Activated naive CD8-positive, alpha-beta T cell treated with anti-CD3 and anti-CD28 coated beads, Interleukin-2, amount 50 U/mL, for 16 hours (primary cell): ENCODE results near the gene DCST1.
"Not testable (repeated sequence)": the region's sequence is repeated elsewhere in the genome, so short reads cannot be mapped to it uniquely, and the experiment has no call there.

Experiments
- DNase-seq: peaks from one replicate; pipeline ENCODE4 v3.0.0-alpha.2; 2020; ENCODE audit warnings: low read depth, low spot score

Gene DCST1

GRCh38 chr1:155033524-155033923 is at the start of gene DCST1, which contains the start of gene DCST2:
Gene DCST1, plus strand, starts transcription at chr1:155033824. Its CDS starts 213 bp downstream, at chr1:155034037.
Gene DCST2, minus strand, starts transcription at chr1:155033781. Its CDS starts 80 bp downstream, at chr1:155033701.
- no peak for DNase-seq

GRCh38 chr1:154986736-154987135 is 46.9 kb upstream of the DCST1 start:
- not testable (repeated sequence) for DNase-seq

- DNase-seq = no peak
Observed at GRCh38 chr1:154987326-154987725, 46.3 kb upstream of the DCST1 start.

- DNase-seq = no peak
Observed at GRCh38 chr1:154988058-154988954, 45.3 kb upstream of the DCST1 start.

- no peak for DNase-seq
Observed at GRCh38 chr1:154989195-154989860, 44.3 kb upstream of the DCST1 start.

GRCh38 chr1:154990276-154990675 is 43.3 kb upstream of the DCST1 start:
- DNase-seq = no peak

- no peak for DNase-seq
Observed at GRCh38 chr1:154992721-154993571, 40.7 kb upstream of the DCST1 start.

GRCh38 chr1:154993572-154994268 is 39.9 kb upstream of the DCST1 start, which contains the start of gene LENEP:
Gene LENEP, plus strand, starts transcription at chr1:154993586. Its CDS starts 22 bp downstream, at chr1:154993608.
- DNase-seq = no peak

GRCh38 chr1:154994269-154994587 is 39.4 kb upstream of the DCST1 start:
- DNase-seq = no peak

- DNase-seq = no peak
Observed at GRCh38 chr1:154994591-154994990, 39.0 kb upstream of the DCST1 start.

GRCh38 chr1:154995301-154995983 is 38.2 kb upstream of the DCST1 start:
- not testable (repeated sequence) for DNase-seq

GRCh38 chr1:154996966-154997701 is 36.5 kb upstream of the DCST1 start:
- DNase-seq = no peak

GRCh38 chr1:154998201-154998780 is 35.3 kb upstream of the DCST1 start:
- no peak for DNase-seq

GRCh38 chr1:154998818-154999570 is 34.6 kb upstream of the DCST1 start:
- DNase-seq = peak; percentile 54

GRCh38 chr1:154999571-155000410 is 33.8 kb upstream of the DCST1 start:
- no peak for DNase-seq

- no peak for DNase-seq
Observed at GRCh38 chr1:155000411-155000725, 33.3 kb upstream of the DCST1 start.

- DNase-seq = peak; percentile 50
Observed at GRCh38 chr1:155000726-155001424, 32.7 kb upstream of the DCST1 start.

- no peak for DNase-seq
Observed at GRCh38 chr1:155001425-155001674, 32.3 kb upstream of the DCST1 start.
